RWPE1 (cell line): ENCODE results near the gene TWF2.

Experiments
- CTCF ChIA-PET: fragments of 350-600 bp; sonication (Branson Sonifier 250); formaldehyde crosslinking; extraction: SDS; loops from one replicate; lab custom pipeline; 2021; lab: Yijun Ruan, JAX
- POLR2A ChIA-PET: fragments of 400-600 bp; formaldehyde crosslinking; extraction: SDS; loops from one replicate; lab custom pipeline; 2020; ENCODE audit warnings: antibody characterized with exemption; ENCODE audit not compliant: low non-redundant PET; lab: Yijun Ruan, JAX
- DNase-seq: peaks from one replicate; pipeline ENCODE4 v3.0.0; 2012; ENCODE audit warnings: low spot score
- H3K27ac ChIP-seq: fragments of 450-650 bp; 2 replicates; pipeline ENCODE4 v1.5.1; 2017
- CTCF ChIP-seq: fragments of 450-650 bp; conservative IDR thresholded peaks from 2 replicates; pipeline ENCODE4 v1.5.1; 2017; ENCODE audit warnings: low read depth, mild to moderate bottlenecking

The TWF2 gene

GRCh38 chr3:52236424-52236886 lies 2.5 kb downstream of the TWF2 start:
- DNase-seq: no peak
- ChIA-PET POLR2A (no interaction called here), CTCF (interaction anchor here (0.8 kb wide), 2 partner anchors 16 to 103 kb away, joined by 3 to 5 read pairs; no protein-coding TSS in a partner anchor)
- peak overlapping the region; percentile 95 for H3K27ac ChIP-seq
- TF ChIP-seq CTCF: no peak

GRCh38 chr3:52234516-52235447 lies 4.2 kb downstream of the TWF2 start:
- POLR2A ChIA-PET: interaction anchor here (0.5 to 0.9 kb wide), 2 partner anchors 21 to 64 kb away, joined by 3 to 4 read pairs; no protein-coding TSS in a partner anchor
- CTCF ChIA-PET: interaction anchor here (0.7 kb wide), 1 partner anchor 52 kb away, joined by 3 read pairs; no protein-coding TSS in a partner anchor

GRCh38 chr3:52233968-52234367 lies 5.0 kb downstream of the TWF2 start:
- ChIA-PET POLR2A (no interaction called here), CTCF (interaction anchor here (0.5 kb wide), 1 partner anchor 105 kb away, joined by 4 read pairs; no protein-coding TSS in a partner anchor)
- H3K27ac ChIP-seq: peak overlapping the region; percentile 95
- no peak for TF ChIP-seq CTCF
- no peak for DNase-seq

More at GRCh38 chr3:52234516-52235447, 4.2 kb downstream of the TWF2 start:
- no peak for TF ChIP-seq CTCF
- H3K27ac ChIP-seq: peak overlapping the region; percentile 95
- DNase-seq: no peak

GRCh38 chr3:52233108-52233591 lies 5.8 kb downstream of the TWF2 start:
- ChIA-PET POLR2A (no interaction called here), CTCF (interaction anchor here (0.7 kb wide), 1 partner anchor 11 kb away, joined by 3 read pairs; no protein-coding TSS in a partner anchor)
- no peak for DNase-seq
- no peak for TF ChIP-seq CTCF
- H3K27ac ChIP-seq: peak overlapping the region; percentile 95

GRCh38 chr3:52232279-52233107 lies 6.5 kb downstream of the TWF2 start:
- H3K27ac ChIP-seq: peak overlapping the region; percentile 95
- POLR2A ChIA-PET: no interaction called here
- DNase-seq: no peak
- CTCF ChIA-PET: interaction anchor here (0.6 to 2.8 kb wide), 6 partner anchors 11 to 329 kb away, joined by 3 to 16 read pairs (median 4); no protein-coding TSS in a partner anchor
- TF ChIP-seq CTCF: peak; percentile 28
